NCI-H2081 treated with DMSO at 0.1 percent for 48 hours (cell line): ENCODE measurements around the gene AMER3.

Experiments used
- DNase-seq: peaks from one replicate; lab custom pipeline; 2025; lab: John Stamatoyannopoulos, UW

Gene AMER3

GRCh38 chr2:130756053-130756873 is 923 bp downstream of the AMER3 start:
- DNase-seq: no peak

GRCh38 chr2:130756874-130757668 is 1.7 kb downstream of the AMER3 start:
- no peak for DNase-seq

- no peak for DNase-seq
Observed at GRCh38 chr2:130759906-130760753, 4.8 kb downstream of the AMER3 start.

- DNase-seq: no peak
Observed at GRCh38 chr2:130760754-130761751, 5.7 kb downstream of the AMER3 start.

GRCh38 chr2:130762031-130762909 is 6.9 kb downstream of the AMER3 start:
- no peak for DNase-seq

GRCh38 chr2:130762910-130763385 is 7.6 kb downstream of the AMER3 start:
- no peak for DNase-seq

GRCh38 chr2:130763405-130763804 is 8.1 kb downstream of the AMER3 start:
- DNase-seq: no peak

- no peak for DNase-seq
Observed at GRCh38 chr2:130764035-130764820, 8.9 kb downstream of the AMER3 start.

- DNase-seq: no peak
Observed at GRCh38 chr2:130764821-130765115, 9.4 kb downstream of the AMER3 start.

- DNase-seq: no peak
Observed at GRCh38 chr2:130765464-130765863, 10.1 kb downstream of the AMER3 start.

GRCh38 chr2:130766037-130766436 is 10.7 kb downstream of the AMER3 start:
- DNase-seq: no peak

- DNase-seq: no peak
Observed at GRCh38 chr2:130766711-130767407, 11.5 kb downstream of the AMER3 start.

GRCh38 chr2:130767408-130767775 is 12.1 kb downstream of the AMER3 start:
- no peak for DNase-seq

GRCh38 chr2:130768191-130768855 is 13.0 kb downstream of the AMER3 start:
- no peak for DNase-seq

- no peak for DNase-seq
Observed at GRCh38 chr2:130769343-130769907, 14.1 kb downstream of the AMER3 start.

- DNase-seq: no peak
Observed at GRCh38 chr2:130776550-130776949, 21.2 kb downstream of the AMER3 start.

- no peak for DNase-seq
Observed at GRCh38 chr2:130778781-130779180, 23.4 kb downstream of the AMER3 start.
